Mesothelial cell of epicardium (in vitro differentiated cells): ENCODE measurements around the gene NFIX. TPM values are rescaled to one million over a fixed set of nuclear protein-coding genes. Genes with fewer than 3 reads are reported as not detected.

Source experiments
- DNase-seq, 2 experiments: peaks; one replicate each; pipeline ENCODE4 v3.0.0; 2021; ENCODE audit warnings: low spot score in 2 of 2; ENCODE audit not compliant: unreplicated experiment in 2 of 2
- H3K27ac Mint-ChIP-seq: 2 replicates; pipeline ENCODE4 v1.8.0; 2021; ENCODE audit warnings: mixed read lengths
- H3K27me3 Mint-ChIP-seq: 2 replicates; pipeline ENCODE4 v1.8.0; 2021; ENCODE audit warnings: low read depth, mixed read lengths
- H3K36me3 Mint-ChIP-seq: 2 replicates; pipeline ENCODE4 v1.8.0; 2021; ENCODE audit warnings: mixed read lengths
- H3K4me1 Mint-ChIP-seq: 2 replicates; pipeline ENCODE4 v1.8.0; 2021; ENCODE audit warnings: mixed read lengths
- H3K4me3 Mint-ChIP-seq: 2 replicates; pipeline ENCODE4 v1.8.0; 2021; ENCODE audit warnings: mild to moderate bottlenecking, moderate library complexity, mixed read lengths
- H3K9me3 Mint-ChIP-seq: 2 replicates; pipeline ENCODE4 v1.8.0; 2021; ENCODE audit warnings: mixed read lengths
- total RNA-seq: library from RNA; stranded (reverse); gene quantifications from 3 replicates; pipeline ENCODE4 v1.2.1, GENCODE V29; 2021
- TF ChIP-seq, protein P1 (sequence below): fragments of 200-600 bp; sonication (generic); IDR thresholded peaks from one replicate; pipeline ENCODE4 v1.5.0; 2021; ENCODE audit warnings: antibody characterized with exemption; ENCODE audit not compliant: unreplicated experiment

The NFIX gene
- total RNA-seq, 1 donor from 2014 or later = 52.4 TPM

- H3K4me3 Mint-ChIP-seq = no peak overlapping the region
- TF ChIP-seq, protein P1, sequence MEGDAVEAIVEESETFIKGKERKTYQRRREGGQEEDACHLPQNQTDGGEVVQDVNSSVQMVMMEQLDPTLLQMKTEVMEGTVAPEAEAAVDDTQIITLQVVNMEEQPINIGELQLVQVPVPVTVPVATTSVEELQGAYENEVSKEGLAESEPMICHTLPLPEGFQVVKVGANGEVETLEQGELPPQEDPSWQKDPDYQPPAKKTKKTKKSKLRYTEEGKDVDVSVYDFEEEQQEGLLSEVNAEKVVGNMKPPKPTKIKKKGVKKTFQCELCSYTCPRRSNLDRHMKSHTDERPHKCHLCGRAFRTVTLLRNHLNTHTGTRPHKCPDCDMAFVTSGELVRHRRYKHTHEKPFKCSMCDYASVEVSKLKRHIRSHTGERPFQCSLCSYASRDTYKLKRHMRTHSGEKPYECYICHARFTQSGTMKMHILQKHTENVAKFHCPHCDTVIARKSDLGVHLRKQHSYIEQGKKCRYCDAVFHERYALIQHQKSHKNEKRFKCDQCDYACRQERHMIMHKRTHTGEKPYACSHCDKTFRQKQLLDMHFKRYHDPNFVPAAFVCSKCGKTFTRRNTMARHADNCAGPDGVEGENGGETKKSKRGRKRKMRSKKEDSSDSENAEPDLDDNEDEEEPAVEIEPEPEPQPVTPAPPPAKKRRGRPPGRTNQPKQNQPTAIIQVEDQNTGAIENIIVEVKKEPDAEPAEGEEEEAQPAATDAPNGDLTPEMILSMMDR = no peak
- H3K4me1 Mint-ChIP-seq = peaks cover 35% of the 10 kb centered on the region
- peaks cover 33% of the 10 kb centered on the region for H3K27me3 Mint-ChIP-seq
- peak overlapping the region; percentile 25 for H3K27ac Mint-ChIP-seq
- DNase-seq = no peak
- peaks cover 12% of the 10 kb centered on the region for H3K36me3 Mint-ChIP-seq
- no peaks in the 10 kb centered on the region for H3K9me3 Mint-ChIP-seq
Observed at GRCh38 chr19:13076787-13077186, 81.5 kb downstream of the NFIX start.

DNA sequence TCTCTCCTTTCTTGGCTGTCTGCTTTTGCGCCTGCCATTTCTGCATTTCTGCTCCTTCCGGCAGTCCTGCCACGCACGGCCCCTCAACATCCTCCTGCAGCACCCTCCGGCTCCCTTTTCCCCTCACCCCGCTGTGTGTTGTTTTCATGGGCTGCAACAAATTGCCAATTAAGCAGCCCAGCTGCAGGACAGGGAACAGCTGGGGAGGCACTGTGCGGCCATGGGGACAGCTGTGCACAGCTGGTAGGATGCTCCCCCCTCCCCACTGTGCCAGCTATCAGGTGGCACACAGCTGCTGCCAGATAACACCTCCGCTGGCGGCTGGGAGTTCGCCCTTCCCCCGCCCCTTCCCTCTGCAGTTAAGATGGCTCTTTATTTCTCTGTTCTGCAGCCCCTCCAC lies 82.0 kb downstream of the NFIX start:
- H3K4me3 Mint-ChIP-seq = no peak overlapping the region
- peaks cover 32% of the 10 kb centered on the region for H3K27me3 Mint-ChIP-seq
- peak overlapping the region; percentile 75 for H3K27ac Mint-ChIP-seq
- peaks cover 12% of the 10 kb centered on the region for H3K36me3 Mint-ChIP-seq
- TF ChIP-seq, protein P1 = no peak
- H3K4me1 Mint-ChIP-seq = peaks cover 35% of the 10 kb centered on the region
- H3K9me3 Mint-ChIP-seq = no peaks in the 10 kb centered on the region
- DNase-seq = no peak

GRCh38 chr19:13078381-13078780 lies 83.1 kb downstream of the NFIX start:
- peaks cover 44% of the 10 kb centered on the region for H3K4me1 Mint-ChIP-seq
- peaks cover 26% of the 10 kb centered on the region for H3K27me3 Mint-ChIP-seq

DNA sequence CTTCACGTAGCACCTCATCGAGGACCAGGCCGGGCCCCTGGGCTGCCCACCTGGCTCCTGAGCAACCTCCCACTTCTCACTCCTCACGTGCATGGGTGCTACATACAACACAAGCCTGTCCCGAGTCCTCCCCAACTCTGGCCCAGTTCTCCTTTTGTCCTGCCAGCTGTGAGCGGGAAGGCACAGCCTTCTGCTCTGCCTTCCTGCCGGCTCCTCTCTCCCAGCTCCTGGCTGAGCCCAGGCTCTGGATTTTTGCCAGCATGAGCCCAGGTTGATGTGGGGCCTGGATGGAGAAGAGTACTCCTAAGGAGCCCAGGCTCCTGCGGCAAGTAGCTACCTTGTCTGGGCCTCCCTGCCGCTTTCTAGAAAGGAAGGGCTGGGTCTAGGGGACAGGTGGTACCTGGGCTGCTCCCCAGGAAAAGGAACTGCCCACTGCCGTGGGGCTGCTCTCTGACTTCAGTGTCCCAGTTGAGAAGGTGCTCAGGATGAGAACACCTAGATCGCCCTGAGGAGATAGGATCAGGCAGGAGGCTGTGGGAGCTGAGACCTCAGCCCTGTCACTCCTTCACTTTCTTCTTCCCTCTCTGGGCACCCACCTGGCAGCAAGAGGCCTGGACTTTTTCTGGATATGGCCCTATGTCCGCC lies 83.7 kb downstream of the NFIX start:
- peak overlapping the region; percentile 13 for H3K4me3 Mint-ChIP-seq
- H3K9me3 Mint-ChIP-seq = no peaks in the 10 kb centered on the region
- no peak for DNase-seq
- H3K4me1 Mint-ChIP-seq = peaks cover 44% of the 10 kb centered on the region
- TF ChIP-seq, protein P1 = no peak
- peaks cover 12% of the 10 kb centered on the region for H3K36me3 Mint-ChIP-seq
- peak overlapping the region; percentile 98 for H3K27ac Mint-ChIP-seq
- peaks cover 26% of the 10 kb centered on the region for H3K27me3 Mint-ChIP-seq

More at GRCh38 chr19:13078381-13078780, 83.1 kb downstream of the NFIX start:
- H3K27ac Mint-ChIP-seq = peak overlapping the region; percentile 67
- no peaks in the 10 kb centered on the region for H3K9me3 Mint-ChIP-seq
- DNase-seq = no peak
- peaks cover 14% of the 10 kb centered on the region for H3K36me3 Mint-ChIP-seq
- TF ChIP-seq, protein P1 = no peak
- no peak overlapping the region for H3K4me3 Mint-ChIP-seq

DNA sequence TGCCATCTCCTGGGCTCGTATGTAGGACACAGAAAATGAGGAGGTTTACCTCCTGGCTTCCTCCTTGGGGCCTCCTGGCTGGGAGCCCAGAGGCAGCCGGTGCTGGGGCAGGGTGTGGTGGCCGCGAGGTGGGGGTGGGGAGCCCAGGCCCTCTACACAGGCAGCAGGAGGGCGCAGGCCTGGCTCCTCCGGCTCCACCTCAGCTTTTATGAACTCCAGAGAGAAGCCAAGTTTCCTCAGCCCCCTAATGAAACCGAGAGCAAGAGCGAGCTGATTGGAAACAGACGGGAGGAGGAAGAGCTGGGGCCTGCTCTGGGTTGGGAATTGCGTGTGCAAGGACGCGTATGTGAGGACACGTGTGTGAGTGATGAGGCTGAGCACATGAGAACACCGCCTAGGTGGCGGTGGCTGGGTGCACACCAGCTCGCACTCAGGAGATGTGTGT lies 84.3 kb downstream of the NFIX start:
- TF ChIP-seq, protein P1 = no peak
- H3K27ac Mint-ChIP-seq = peak overlapping the region; percentile 98
- H3K4me1 Mint-ChIP-seq = peaks cover 44% of the 10 kb centered on the region
- DNase-seq = no peak
- peaks cover 28% of the 10 kb centered on the region for H3K27me3 Mint-ChIP-seq
- peak overlapping the region; percentile 13 for H3K4me3 Mint-ChIP-seq
- no peaks in the 10 kb centered on the region for H3K9me3 Mint-ChIP-seq
- H3K36me3 Mint-ChIP-seq = peaks cover 13% of the 10 kb centered on the region
